ENCODE data around the gene OR7A5. TPM values are rescaled to one million over a fixed set of nuclear protein-coding genes. Genes with fewer than 3 reads are reported as not detected.
"Not testable (repeated sequence)": the region's sequence is repeated elsewhere in the genome, so short reads cannot be mapped to it uniquely, and the experiment has no call there.

OR7A5 gene
- total RNA-seq, 1 donor from 2014 or later, result not detected

GRCh38 chr19:14804765-14805164 is 30.2 kb downstream of the OR7A5 start:
- H3K36me3 Mint-ChIP-seq (ENCODE audit: low read depth), result no peaks in the 10 kb centered on the region
- POLR2A ChIA-PET, result no interaction called here
- ATAC-seq (ENCODE audit: low read depth) (no peak), DNase-seq (no peak)
- no peak overlapping the region for H3K27ac Mint-ChIP-seq
- intact Hi-C loops (cut with micrococcal nuclease), result no loop called here
- no peak overlapping the region for H3K4me3 Mint-ChIP-seq
- CTCF ChIA-PET, result no interaction called here
- no peak for TF ChIP-seq CTCF (IDR thresholded peaks at IDR 0.05)
- H3K9me3 Mint-ChIP-seq, result no peaks in the 10 kb centered on the region
- H3K27me3 Mint-ChIP-seq, result peaks cover 10% of the 10 kb centered on the region
- no peaks in the 10 kb centered on the region for H3K4me1 Mint-ChIP-seq

DNA sequence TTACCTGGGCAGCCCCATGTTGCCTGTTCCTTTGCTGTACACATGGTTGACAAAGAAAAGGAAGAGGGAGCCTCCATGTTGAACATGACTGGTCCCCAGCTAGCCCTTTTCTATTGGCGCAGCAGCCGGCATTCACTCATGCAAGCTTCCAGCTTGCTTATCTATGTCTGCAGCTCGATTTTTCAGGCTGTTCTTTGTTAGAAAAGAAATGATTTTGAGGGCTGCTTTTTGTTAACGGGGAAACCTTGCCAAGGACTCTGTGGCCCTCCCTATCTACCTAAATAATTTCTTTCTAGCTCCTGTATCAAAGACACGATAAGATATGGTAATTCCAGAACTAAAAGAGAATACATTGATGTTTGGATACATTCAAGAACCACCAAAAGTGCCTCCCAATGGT is 36.2 kb downstream of the OR7A5 start:
- Mint-ChIP-seq H3K27me3 (peaks cover 10% of the 10 kb centered on the region), H3K4me3 (no peak overlapping the region), H3K27ac (no peak overlapping the region), H3K4me1 (no peaks in the 10 kb centered on the region), H3K9me3 (no peaks in the 10 kb centered on the region), H3K36me3 (ENCODE audit: low read depth) (no peaks in the 10 kb centered on the region)
- no peak for TF ChIP-seq CTCF (IDR thresholded peaks at IDR 0.05)
- ChIA-PET POLR2A (no interaction called here), CTCF (no interaction called here)
- ATAC-seq (ENCODE audit: low read depth) (no peak), DNase-seq (no peak)
- intact Hi-C loops (cut with micrococcal nuclease), result no loop called here

DNA sequence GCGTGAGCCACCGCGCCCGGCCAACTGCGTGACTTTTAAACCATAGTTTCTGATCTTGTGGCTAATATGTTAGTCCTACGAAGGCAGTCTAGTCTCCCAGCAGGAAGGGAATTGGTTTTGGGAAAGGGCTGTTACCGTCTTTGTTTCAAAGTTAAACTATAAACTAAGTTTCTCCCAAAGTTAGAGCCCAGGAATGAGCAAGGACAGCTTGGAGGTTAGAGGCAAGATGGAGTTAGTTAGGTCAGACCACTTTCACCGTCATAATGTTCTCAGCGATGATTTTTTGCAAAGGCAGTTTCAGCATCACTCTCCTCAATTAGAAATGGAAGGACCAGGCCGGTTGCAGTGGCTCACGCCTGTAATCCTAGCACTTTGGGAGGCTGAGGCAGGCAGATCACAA is 39.0 kb downstream of the OR7A5 start:
- Mint-ChIP-seq H3K4me1 (no peaks in the 10 kb centered on the region), H3K9me3 (no peaks in the 10 kb centered on the region), H3K4me3 (no peak overlapping the region), H3K27ac (no peak overlapping the region), H3K27me3 (peaks cover 12% of the 10 kb centered on the region), H3K36me3 (ENCODE audit: low read depth) (no peaks in the 10 kb centered on the region)
- ATAC-seq (ENCODE audit: low read depth) (no peak), DNase-seq (no peak)
- intact Hi-C loops (cut with micrococcal nuclease), result no loop called here
- ChIA-PET CTCF (no interaction called here), POLR2A (no interaction called here)
- TF ChIP-seq CTCF (IDR thresholded peaks at IDR 0.05), result no peak

- Mint-ChIP-seq H3K4me3 (no peak overlapping the region), H3K4me1 (no peaks in the 10 kb centered on the region), H3K27ac (no peak overlapping the region), H3K27me3 (peaks cover 12% of the 10 kb centered on the region), H3K36me3 (ENCODE audit: low read depth) (no peaks in the 10 kb centered on the region), H3K9me3 (no peaks in the 10 kb centered on the region)
- DNase-seq (no peak), ATAC-seq (ENCODE audit: low read depth) (no peak)
- POLR2A ChIA-PET, result interaction anchor here (0.6 to 0.9 kb wide), 3 partner anchors 16 to 609 kb away, joined by 3 to 8 read pairs (median 6); partner anchors contain the start of gene ZNF333
- intact Hi-C loops (cut with micrococcal nuclease), result no loop called here
- CTCF ChIA-PET, result no interaction called here
- TF ChIP-seq CTCF (IDR thresholded peaks at IDR 0.05), result no peak
These were observed 39.8 kb downstream of the OR7A5 start for GRCh38 chr19:14795078-14795721.

- H3K27ac Mint-ChIP-seq; intact Hi-C loops (cut with micrococcal nuclease); ATAC-seq (ENCODE audit: low read depth); H3K4me1 Mint-ChIP-seq; H3K4me3 Mint-ChIP-seq; POLR2A ChIA-PET; H3K27me3 Mint-ChIP-seq; CTCF ChIA-PET; DNase-seq; H3K9me3 Mint-ChIP-seq; H3K36me3 Mint-ChIP-seq (ENCODE audit: low read depth): not testable (repeated sequence)
These were observed 42.7 kb downstream of the OR7A5 start for GRCh38 chr19:14792250-14792649.

DNA sequence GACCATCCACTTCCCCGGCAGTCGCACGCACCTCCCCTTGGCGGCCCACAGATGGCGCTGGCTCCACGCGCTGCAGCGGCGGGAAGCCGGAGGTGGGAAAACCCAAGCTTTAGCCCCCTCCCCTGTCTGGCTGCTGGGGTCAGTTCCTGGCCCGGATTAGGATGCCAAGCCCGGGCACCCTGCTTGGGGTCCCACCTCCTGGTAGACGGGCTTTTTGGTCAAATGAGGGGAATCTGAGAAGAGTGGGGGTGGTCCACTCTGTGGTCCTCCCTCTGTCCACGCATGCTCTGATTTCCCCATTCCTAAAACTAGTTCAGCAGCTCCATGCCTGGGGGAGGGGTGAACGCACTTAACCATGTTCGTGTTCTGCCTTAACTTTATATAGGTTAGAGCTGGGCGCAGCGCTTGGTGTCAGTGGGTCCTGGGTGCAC is 48.5 kb downstream of the OR7A5 start:
- H3K4me3 Mint-ChIP-seq, result peak overlapping the region; percentile 41
- H3K36me3 Mint-ChIP-seq (ENCODE audit: low read depth), result no peaks in the 10 kb centered on the region
- DNase-seq, result no peak
- no peak for TF ChIP-seq CTCF (IDR thresholded peaks at IDR 0.05)
- H3K27me3 Mint-ChIP-seq, result no peaks in the 10 kb centered on the region
- H3K9me3 Mint-ChIP-seq, result no peaks in the 10 kb centered on the region
- intact Hi-C loops (cut with micrococcal nuclease), result no loop called here
- ChIA-PET POLR2A (interaction anchor here (0.7 kb wide), 1 partner anchor 96 kb away, joined by 3 read pairs; no protein-coding TSS in a partner anchor), CTCF (interaction anchor here (1.7 to 1.8 kb wide), 2 partner anchors 10 to 17 kb away, joined by 4 read pairs; no protein-coding TSS in a partner anchor)
- H3K27ac Mint-ChIP-seq, result peak overlapping the region; percentile 63
- no peak for ATAC-seq (ENCODE audit: low read depth)
- peaks cover 41% of the 10 kb centered on the region for H3K4me1 Mint-ChIP-seq

GRCh38 chr19:14785102-14785793 is 49.7 kb downstream of the OR7A5 start:
- CTCF ChIA-PET, result interaction anchor here (0.7 to 1.8 kb wide), 3 partner anchors 16 to 212 kb away, joined by 3 to 5 read pairs (median 4); partner anchors contain the start of gene ZNF333
- peak; percentile 33 for ATAC-seq (ENCODE audit: low read depth)
- Mint-ChIP-seq H3K4me1 (peaks cover 48% of the 10 kb centered on the region), H3K4me3 (peak overlapping the region; percentile 61), H3K27ac (peak overlapping the region; percentile 82)
- H3K36me3 Mint-ChIP-seq (ENCODE audit: low read depth); H3K27me3 Mint-ChIP-seq; DNase-seq; H3K9me3 Mint-ChIP-seq: not testable (repeated sequence)
- POLR2A ChIA-PET, result interaction anchor here (0.7 to 1.6 kb wide), 4 partner anchors 9 to 268 kb away, joined by 3 to 8 read pairs (median 6); partner anchors contain the start of gene ZNF333
- intact Hi-C loops (cut with micrococcal nuclease), result loop anchor here (2.0 kb wide), 1 partner anchor 210 kb away; no protein-coding TSS in a partner anchor
